H1 (cell line): ENCODE results near the gene CFAP97D1. TPM values are rescaled to one million over a fixed set of nuclear protein-coding genes. Genes with fewer than 3 reads are reported as not detected.

Experiments
- polyA plus RNA-seq, 7 experiments: library from polyadenylated mRNA; depleted of rRNA in 3 of 7; stranded (reverse) in 5 of 7; unstranded in 2 of 7; fragments of >200 nt in 5 of 7; fragments of 200-250 nt in 2 of 7; gene quantifications; 1 replicate in 5 of 7; 2 replicates in 1 of 7; 4 replicates in 1 of 7; pipeline versions ENCODE4 v1.2.1 to v1.2.3, GENCODE V29; 2011 to 2013; ENCODE audit warnings: missing spikeins in 2 of 7, mixed read lengths in 2 of 7
- total RNA-seq: library from RNA; stranded (reverse); fragmentation: NEBNext Ultra II Directional; extraction: Animal tissue kit (Norgen Biotek cat#: 25700); gene quantifications from 2 replicates; pipeline ENCODE4 v1.2.1, GENCODE V29; 2021
- TF ChIP-seq, protein P1 (sequence below), 3 experiments: IDR thresholded peaks; 1 replicate in 2 of 3; 2 replicates in 1 of 3; pipeline versions ENCODE4 v1.5.1 to v1.6.1; 2011; ENCODE audit warnings: low read length in 3 of 3, mild to moderate bottlenecking in 3 of 3, inconsistent platforms in 2 of 3, low read depth in 1 of 3, moderate library complexity in 1 of 3; ENCODE audit not compliant: insufficient read depth in 1 of 3; ENCODE audit errors: control extremely low read depth in 1 of 3

The CFAP97D1 gene
- total and polyA plus RNA-seq, 2 of the 8 experiments (the other 6 are each of a cell fraction or from before 2014, with no cell fraction given): 0.02 to 0.07 TPM

- TF ChIP-seq, protein P1, sequence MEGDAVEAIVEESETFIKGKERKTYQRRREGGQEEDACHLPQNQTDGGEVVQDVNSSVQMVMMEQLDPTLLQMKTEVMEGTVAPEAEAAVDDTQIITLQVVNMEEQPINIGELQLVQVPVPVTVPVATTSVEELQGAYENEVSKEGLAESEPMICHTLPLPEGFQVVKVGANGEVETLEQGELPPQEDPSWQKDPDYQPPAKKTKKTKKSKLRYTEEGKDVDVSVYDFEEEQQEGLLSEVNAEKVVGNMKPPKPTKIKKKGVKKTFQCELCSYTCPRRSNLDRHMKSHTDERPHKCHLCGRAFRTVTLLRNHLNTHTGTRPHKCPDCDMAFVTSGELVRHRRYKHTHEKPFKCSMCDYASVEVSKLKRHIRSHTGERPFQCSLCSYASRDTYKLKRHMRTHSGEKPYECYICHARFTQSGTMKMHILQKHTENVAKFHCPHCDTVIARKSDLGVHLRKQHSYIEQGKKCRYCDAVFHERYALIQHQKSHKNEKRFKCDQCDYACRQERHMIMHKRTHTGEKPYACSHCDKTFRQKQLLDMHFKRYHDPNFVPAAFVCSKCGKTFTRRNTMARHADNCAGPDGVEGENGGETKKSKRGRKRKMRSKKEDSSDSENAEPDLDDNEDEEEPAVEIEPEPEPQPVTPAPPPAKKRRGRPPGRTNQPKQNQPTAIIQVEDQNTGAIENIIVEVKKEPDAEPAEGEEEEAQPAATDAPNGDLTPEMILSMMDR (IDR thresholded peaks at IDR 0.05; ENCODE audit: control extremely low read depth in 1 of 3, insufficient read depth in 1 of 3, low read depth in 1 of 3, low read length in 3 of 3): no peak
Measured at GRCh38 chr17:43823350-43824084, 43.3 kb downstream of the CFAP97D1 start (continued).
